GM12878 (cell line): Measurements from ENCODE around the gene SLC38A5. TPM values are rescaled to one million over a fixed set of nuclear protein-coding genes. Genes with fewer than 3 reads are reported as not detected.

Source experiments
- ATAC-seq: fragments of 200-7000 bp; cut with Tn5 transposase; 3 replicates; pipeline ENCODE4 v1.9.1; 2020; ENCODE audit warnings: mild to moderate bottlenecking, moderate library complexity
- BruUV-seq: library from RNA; stranded (reverse); fragments of 400-500 nt; replicated peaks from 2 replicates; lab custom pipeline; 2021; lab: Mats Ljungman, UMichigan
- CTCF ChIA-PET: fragments of 300-600 bp; sonication (Branson Sonifier 250); formaldehyde crosslinking; extraction: SDS; loops from one replicate; lab custom pipeline; 2021; ENCODE audit warnings: inconsistent platforms; lab: Yijun Ruan, JAX
- POLR2A ChIA-PET: fragments of 350-600 bp; formaldehyde crosslinking; extraction: SDS; loops from one replicate; lab custom pipeline; 2021; ENCODE audit warnings: inconsistent platforms; lab: Charles Lee
- RAD21 ChIA-PET: fragments of 300-600 bp; sonication (Branson Sonifier 250); formaldehyde crosslinking; loops from one replicate; lab custom pipeline; 2023; ENCODE audit warnings: antibody characterized with exemption; ENCODE audit not compliant: unreplicated experiment; lab: Charles Lee
- SMC1A ChIA-PET: fragments of 300-600 bp; sonication (Branson Sonifier 250); formaldehyde crosslinking; loops from one replicate; lab custom pipeline; 2023; ENCODE audit not compliant: unreplicated experiment, uncharacterized antibody; lab: Charles Lee
- DNase-seq: peaks from one replicate; pipeline ENCODE4 v3.0.0-alpha.2; 2011; ENCODE audit warnings: low read depth, low spot score
- FAIRE-seq: peaks from 3 replicates; lab custom pipeline; 2011; peaks lifted over from hg19 to GRCh38; lab: Jason Lieb, UNC
- H2AFZ ChIP-seq: 2 replicates; pipeline ENCODE4 v1.6.0; 2011; ENCODE audit warnings: low read depth, low read length, control low read depth; ENCODE audit not compliant: control insufficient read depth
- H3K27ac ChIP-seq: 2 replicates; pipeline ENCODE4 v1.5.1; 2011; ENCODE audit warnings: control low read depth; ENCODE audit not compliant: control insufficient read depth, insufficient read depth
- H3K27me3 ChIP-seq, 2 experiments: replicated peaks in 1 of 2; 2 replicates each; pipeline versions ENCODE4 v1.6.0 to v1.6.1; 2011; ENCODE audit warnings: low read length in 1 of 2; ENCODE audit not compliant: control insufficient read depth in 2 of 2, insufficient read depth in 2 of 2
- H3K36me3 ChIP-seq, 2 experiments: 2 replicates each; pipeline ENCODE4 v1.5.1; 2011; ENCODE audit warnings: low read length in 1 of 2; ENCODE audit not compliant: control insufficient read depth in 2 of 2, insufficient read depth in 2 of 2
- H3K4me1 ChIP-seq: 2 replicates; pipeline ENCODE4 v1.6.1; 2011; ENCODE audit warnings: mild to moderate bottlenecking, low read length, moderate library complexity, mixed read lengths; ENCODE audit not compliant: control insufficient read depth, insufficient read depth
- H3K4me2 ChIP-seq: 2 replicates; pipeline ENCODE4 v1.6.0; 2011; ENCODE audit warnings: control low read depth; ENCODE audit not compliant: control insufficient read depth, insufficient read depth
- H3K4me3 ChIP-seq: fragments of 200-600 bp; sonication (generic); 2 replicates; pipeline ENCODE4 v1.5.1; 2016
- H3K79me2 ChIP-seq: 2 replicates; pipeline ENCODE4 v1.6.0; 2011; ENCODE audit warnings: low read length; ENCODE audit not compliant: control insufficient read depth, insufficient read depth
- H3K9ac ChIP-seq: 2 replicates; pipeline ENCODE4 v1.8.0; 2011; ENCODE audit warnings: low read length, control low read depth, mixed read lengths; ENCODE audit not compliant: control insufficient read depth, insufficient read depth
- H3K9me3 ChIP-seq: replicated peaks from 3 replicates; pipeline ENCODE4 v1.5.1; 2011; ENCODE audit warnings: mild to moderate bottlenecking, low read length; ENCODE audit not compliant: control insufficient read depth, insufficient read depth
- H4K20me1 ChIP-seq: 2 replicates; pipeline ENCODE4 v1.6.0; 2011; ENCODE audit not compliant: control insufficient read depth, insufficient read depth
- CBFB ChIP-seq: IDR thresholded peaks from 2 replicates; pipeline ENCODE4 v1.6.1; 2016; ENCODE audit warnings: antibody characterized with exemption, low read depth
- EGR1 ChIP-seq, 2 experiments: IDR thresholded peaks; 1 replicate in 1 of 2; 2 replicates in 1 of 2; pipeline ENCODE4 v1.6.1; 2011 to 2012; ENCODE audit warnings: low read depth in 2 of 2, low read length in 2 of 2, borderline replicate concordance in 1 of 2, mild to moderate bottlenecking in 1 of 2, moderate library complexity in 1 of 2
- GABPA ChIP-seq: IDR thresholded peaks from 2 replicates; pipeline ENCODE4 v1.6.1; 2014; ENCODE audit warnings: antibody characterized with exemption, low read depth, mild to moderate bottlenecking, inconsistent platforms
- JUND ChIP-seq: IDR thresholded peaks from 2 replicates; pipeline ENCODE4 v1.6.1; 2012; ENCODE audit warnings: low read depth, mild to moderate bottlenecking, low read length, improper control_type of control experiment, moderate library complexity
- KAT2A ChIP-seq: conservative IDR thresholded peaks from 2 replicates; pipeline ENCODE4 v1.6.1; 2011; ENCODE audit warnings: low read depth, low read length; ENCODE audit not compliant: control insufficient read depth
- MEF2B ChIP-seq: fragments of 450-650 bp; IDR thresholded peaks from 2 replicates; pipeline ENCODE4 v1.6.1; 2018; ENCODE audit warnings: mild to moderate bottlenecking, moderate library complexity; ENCODE audit not compliant: partially characterized antibody, poor library complexity, severe bottlenecking
- NFYA ChIP-seq: IDR thresholded peaks from 2 replicates; pipeline ENCODE4 v1.6.1; 2011; ENCODE audit warnings: low read depth, mild to moderate bottlenecking, low read length, improper control_type of control experiment, borderline replicate concordance
- NR2C2 ChIP-seq: IDR thresholded peaks from 2 replicates; pipeline ENCODE4 v1.6.1; 2011; ENCODE audit warnings: borderline replicate concordance, low read depth; ENCODE audit not compliant: control insufficient read depth, insufficient read length
- PAX5 ChIP-seq: IDR thresholded peaks from 2 replicates; pipeline ENCODE4 v1.6.1; 2011; ENCODE audit warnings: low read depth, low read length, borderline replicate concordance
- RCOR1 ChIP-seq: conservative IDR thresholded peaks from 2 replicates; pipeline ENCODE4 v1.6.1; 2012; ENCODE audit warnings: low read depth, low read length, improper control_type of control experiment
- RELA ChIP-seq: fragments of 450-650 bp; IDR thresholded peaks from 2 replicates; pipeline ENCODE4 v1.8.0; 2014; ENCODE audit warnings: borderline replicate concordance; ENCODE audit not compliant: partially characterized antibody
- SIN3A ChIP-seq: IDR thresholded peaks from 2 replicates; pipeline ENCODE4 v1.6.1; 2012; ENCODE audit warnings: low read depth, low read length, improper control_type of control experiment
- SMAD1 ChIP-seq: fragments of 450-650 bp; IDR thresholded peaks from 2 replicates; pipeline ENCODE4 v1.6.1; 2018; ENCODE audit warnings: mild to moderate bottlenecking, low read depth; ENCODE audit not compliant: partially characterized antibody
- SMARCA5 ChIP-seq: fragments of 450-650 bp; IDR thresholded peaks from 2 replicates; pipeline ENCODE4 v1.6.1; 2017; ENCODE audit warnings: mild to moderate bottlenecking
- SP1 ChIP-seq: IDR thresholded peaks from one replicate; pipeline ENCODE4 v1.6.1; 2011; ENCODE audit warnings: low read depth, low read length
- WGBS: methylation state at CpG from one replicate; pipeline ENCODE4 v1.1.6; 2016; ENCODE audit warnings: low lambda C conversion rate; ENCODE audit not compliant: insufficient replicate concordance, insufficient coverage; ENCODE audit errors: missing lambda C conversion rate; 5-methylcytosine and 5-hydroxymethylcytosine counted together
- in situ Hi-C: fragments of 300-500 bp; cut with MboI; formaldehyde crosslinking; loops from 9 replicates; pipeline ENCODE4 v1.14.3; 2018; ENCODE audit warnings: mixed read lengths
- intact Hi-C: fragments of 100-400 bp; cut with micrococcal nuclease; formaldehyde crosslinking; loops from one replicate; pipeline ENCODE4 v1.14.2; 2022; ENCODE audit not compliant: unreplicated experiment
- polyA plus RNA-seq, 11 experiments: library from polyadenylated mRNA; depleted of rRNA in 4 of 11; unstranded in 6 of 11; stranded (reverse) in 5 of 11; fragments of >200 nt; fragmentation: Nextera tagmentation in 4 of 11; fragmentation: Illumina TruSeq in 1 of 11; extraction: Ambion mirVana in 4 of 11; extraction: Trizol in 1 of 11; gene quantifications; 1 replicate in 1 of 11; 2 replicates in 10 of 11; pipeline versions ENCODE4 v1.2.1 to v1.2.3, GENCODE V29; 2011 to 2016; ENCODE audit warnings: inconsistent platforms in 2 of 11, missing spikeins in 2 of 11, low read depth in 1 of 11
- total RNA-seq, 4 experiments: library from RNA; depleted of rRNA in 3 of 4; stranded (reverse); fragments of >200 nt in 3 of 4; fragmentation: Illumina TruSeq in 1 of 4; extraction: Trizol in 1 of 4; gene quantifications; 2 replicates each; pipeline versions ENCODE4 v1.2.1 to v1.2.3, GENCODE V29; 2013 to 2021
- TF ChIP-seq, protein P1 (sequence below): fragments of 450-650 bp; formaldehyde crosslinking; IDR thresholded peaks from 2 replicates; pipeline ENCODE4 v1.4.0; 2020; ENCODE audit warnings: mild to moderate bottlenecking, moderate library complexity
- TF ChIP-seq, protein P2 (sequence below): IDR thresholded peaks from 2 replicates; pipeline ENCODE4 v1.6.1; 2012; ENCODE audit warnings: low read depth, low read length, improper control_type of control experiment

The SLC38A5 gene
- total and polyA plus RNA-seq, 10 of the 15 experiments (the other 5 are each of a cell fraction or from before 2014, with no cell fraction given), result 4.2 to 108 (median 70.6) TPM

DNA sequence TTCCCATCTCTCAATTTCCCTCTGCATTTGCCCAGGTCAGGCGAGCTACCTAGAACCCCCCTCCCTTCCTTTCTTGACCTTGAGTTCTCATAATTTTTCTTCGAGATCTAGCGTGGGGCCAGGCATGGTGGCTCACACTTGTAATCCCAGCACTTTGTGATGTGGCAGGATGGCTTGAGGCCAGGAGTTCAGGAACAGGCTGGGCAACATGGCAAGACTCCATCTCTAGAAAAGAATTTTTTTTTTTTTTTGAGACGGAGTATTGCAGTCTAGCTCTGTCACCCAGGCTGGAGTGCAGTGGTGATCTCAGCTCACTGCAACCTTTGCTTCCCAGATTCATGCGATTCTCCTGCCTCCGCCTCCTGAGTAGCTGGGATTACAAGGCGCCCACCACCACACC is 34.2 kb upstream of the SLC38A5 start:
- TF ChIP-seq SIN3A (no peak), MEF2B (no peak), RCOR1 (no peak), SP1 (no peak), PAX5 (no peak), KAT2A (no peak), SMAD1 (no peak), SMARCA5 (no peak), RELA (no peak), CBFB (no peak), NR2C2 (no peak), NFYA (no peak), GABPA (no peak), EGR1 (IDR thresholded peaks at IDR 0.05; ENCODE audit: borderline replicate concordance in 1 of 2, low read depth in 2 of 2, low read length in 2 of 2) (no peak), JUND (no peak)
- TF ChIP-seq, protein P1, sequence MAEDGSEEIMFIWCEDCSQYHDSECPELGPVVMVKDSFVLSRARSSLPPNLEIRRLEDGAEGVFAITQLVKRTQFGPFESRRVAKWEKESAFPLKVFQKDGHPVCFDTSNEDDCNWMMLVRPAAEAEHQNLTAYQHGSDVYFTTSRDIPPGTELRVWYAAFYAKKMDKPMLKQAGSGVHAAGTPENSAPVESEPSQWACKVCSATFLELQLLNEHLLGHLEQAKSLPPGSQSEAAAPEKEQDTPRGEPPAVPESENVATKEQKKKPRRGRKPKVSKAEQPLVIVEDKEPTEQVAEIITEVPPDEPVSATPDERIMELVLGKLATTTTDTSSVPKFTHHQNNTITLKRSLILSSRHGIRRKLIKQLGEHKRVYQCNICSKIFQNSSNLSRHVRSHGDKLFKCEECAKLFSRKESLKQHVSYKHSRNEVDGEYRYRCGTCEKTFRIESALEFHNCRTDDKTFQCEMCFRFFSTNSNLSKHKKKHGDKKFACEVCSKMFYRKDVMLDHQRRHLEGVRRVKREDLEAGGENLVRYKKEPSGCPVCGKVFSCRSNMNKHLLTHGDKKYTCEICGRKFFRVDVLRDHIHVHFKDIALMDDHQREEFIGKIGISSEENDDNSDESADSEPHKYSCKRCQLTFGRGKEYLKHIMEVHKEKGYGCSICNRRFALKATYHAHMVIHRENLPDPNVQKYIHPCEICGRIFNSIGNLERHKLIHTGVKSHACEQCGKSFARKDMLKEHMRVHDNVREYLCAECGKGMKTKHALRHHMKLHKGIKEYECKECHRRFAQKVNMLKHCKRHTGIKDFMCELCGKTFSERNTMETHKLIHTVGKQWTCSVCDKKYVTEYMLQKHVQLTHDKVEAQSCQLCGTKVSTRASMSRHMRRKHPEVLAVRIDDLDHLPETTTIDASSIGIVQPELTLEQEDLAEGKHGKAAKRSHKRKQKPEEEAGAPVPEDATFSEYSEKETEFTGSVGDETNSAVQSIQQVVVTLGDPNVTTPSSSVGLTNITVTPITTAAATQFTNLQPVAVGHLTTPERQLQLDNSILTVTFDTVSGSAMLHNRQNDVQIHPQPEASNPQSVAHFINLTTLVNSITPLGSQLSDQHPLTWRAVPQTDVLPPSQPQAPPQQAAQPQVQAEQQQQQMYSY (CRISPR knock-in tag), result no peak
- TF ChIP-seq, protein P2, sequence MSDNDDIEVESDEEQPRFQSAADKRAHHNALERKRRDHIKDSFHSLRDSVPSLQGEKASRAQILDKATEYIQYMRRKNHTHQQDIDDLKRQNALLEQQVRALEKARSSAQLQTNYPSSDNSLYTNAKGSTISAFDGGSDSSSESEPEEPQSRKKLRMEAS, result no peak
- in situ Hi-C loops (no loop called here), intact Hi-C loops (no loop called here)
- ChIA-PET SMC1A (no interaction called here), POLR2A (no interaction called here), RAD21 (no interaction called here), CTCF (no interaction called here)
- WGBS, result 72% methylated on average over 7 of the region's 7 CpGs
- Histone ChIP-seq H2AFZ (no peak overlapping the region), H3K79me2 (no peaks in the 10 kb centered on the region), H3K9ac (no peak overlapping the region), H3K4me1 (no peaks in the 10 kb centered on the region; the same call in 1 of the 2 replicates), H3K4me2 (no peak overlapping the region), H3K36me3 (no peaks in the 10 kb centered on the region), H3K4me3 (no peak overlapping the region), H3K27ac (no peak overlapping the region), H3K9me3 (no peaks in the 10 kb centered on the region), H3K27me3 (no peaks in the 10 kb centered on the region), H4K20me1 (no peaks in the 10 kb centered on the region)
- FAIRE-seq (no peak), DNase-seq (no peak), ATAC-seq (no peak)
- BruUV-seq, result no TSS peak
